D341Med (cell line): Measurements from ENCODE around the gene CEP72.
"Not testable (repeated sequence)": the region's sequence is repeated elsewhere in the genome, so short reads cannot be mapped to it uniquely, and the experiment has no call there.

ENCODE experiments used
- DNase-seq: peaks from one replicate; pipeline ENCODE4 v3.0.0; 2012; ENCODE audit warnings: low spot score

CEP72 gene

GRCh38 chr5:617896-618295, 5.8 kb downstream of the CEP72 start:
- no peak for DNase-seq

GRCh38 chr5:618450-618849, 6.3 kb downstream of the CEP72 start:
- DNase-seq: no peak

- no peak for DNase-seq
These were observed 7.3 kb downstream of the CEP72 start for GRCh38 chr5:619444-619843.

GRCh38 chr5:620152-620551, 8.0 kb downstream of the CEP72 start:
- DNase-seq: no peak

GRCh38 chr5:620586-621180, 8.5 kb downstream of the CEP72 start:
- DNase-seq: no peak

- DNase-seq: no peak
These were observed 9.2 kb downstream of the CEP72 start for GRCh38 chr5:621341-621761.

GRCh38 chr5:622359-622758, 10.2 kb downstream of the CEP72 start:
- DNase-seq: no peak

- DNase-seq: no peak
These were observed 10.9 kb downstream of the CEP72 start for GRCh38 chr5:622946-623522.

GRCh38 chr5:623531-623930, 11.4 kb downstream of the CEP72 start:
- DNase-seq: no peak

- DNase-seq: no peak
These were observed 12.2 kb downstream of the CEP72 start for GRCh38 chr5:624118-624950.

- no peak for DNase-seq
These were observed 12.8 kb downstream of the CEP72 start for GRCh38 chr5:624951-625230.

GRCh38 chr5:625516-625915, 13.4 kb downstream of the CEP72 start:
- no peak for DNase-seq

GRCh38 chr5:626850-627249, 14.7 kb downstream of the CEP72 start:
- no peak for DNase-seq

GRCh38 chr5:627840-628239, 15.7 kb downstream of the CEP72 start:
- no peak for DNase-seq

GRCh38 chr5:628351-629205, 16.4 kb downstream of the CEP72 start:
- not testable (repeated sequence) for DNase-seq

- no peak for DNase-seq
These were observed 21.4 kb downstream of the CEP72 start for GRCh38 chr5:633501-633955.

GRCh38 chr5:634191-634590, 22.1 kb downstream of the CEP72 start:
- no peak for DNase-seq

GRCh38 chr5:635306-636055, 23.3 kb downstream of the CEP72 start:
- DNase-seq: no peak

GRCh38 chr5:636951-637350, 24.8 kb downstream of the CEP72 start:
- DNase-seq: no peak

GRCh38 chr5:637581-638450, 25.7 kb downstream of the CEP72 start:
- no peak for DNase-seq
